ENCODE results near the gene TGFBR2. TPM values are rescaled to one million over a fixed set of nuclear protein-coding genes. Genes with fewer than 3 reads are reported as not detected.

TGFBR2 gene
- total and polyA plus RNA-seq, 2 of the 13 experiments (the other 11 are each of a cell fraction or from before 2014, with no cell fraction given), result 82.2 to 187 TPM

DNA sequence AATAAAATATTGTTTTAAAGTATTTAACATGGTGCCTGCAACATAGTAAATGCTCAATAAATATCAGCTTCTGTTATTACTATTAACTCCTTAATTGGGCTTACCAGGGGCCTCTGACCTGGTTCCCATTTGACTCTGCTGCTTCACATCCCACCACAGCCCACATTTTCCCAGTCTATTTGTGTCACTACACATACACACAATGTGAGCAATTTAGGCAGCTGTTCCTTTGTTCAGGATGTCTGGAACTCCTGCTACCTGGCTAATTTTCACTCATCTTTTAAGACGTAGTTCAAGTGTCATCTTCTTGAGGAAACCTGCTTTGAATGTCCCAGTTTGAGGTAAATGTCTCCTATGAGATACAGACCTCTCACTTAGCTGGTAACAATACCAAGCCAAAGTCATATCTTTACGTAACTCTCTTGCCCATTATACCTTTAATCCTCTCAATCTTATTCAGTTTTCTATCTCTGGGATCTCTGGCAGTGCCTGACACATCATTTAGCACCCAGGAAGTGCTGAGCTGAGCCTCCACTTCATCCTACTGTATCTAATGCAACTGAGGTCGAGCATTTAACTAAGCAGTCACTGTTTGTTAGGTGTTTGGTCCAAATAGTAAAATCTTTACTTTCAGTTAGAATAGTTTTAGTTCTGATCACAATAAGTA is 4.4 kb downstream of the TGFBR2 start:
- ATAC-seq (no peak), FAIRE-seq (peak; percentile 68), DNase-seq (ENCODE audit: low spot score) (no peak)
- Histone ChIP-seq H3K27me3 (ENCODE audit: control insufficient read depth in 1 of 2, insufficient read depth in 2 of 2, low read length in 2 of 2) (peaks cover 0 to 2% of the 10 kb centered on the region in 2 experiments; a peak in 1 of 5 replicates), H3K4me3 (replicated peaks in 1 of 3; ENCODE audit: insufficient read depth in 1 of 3, low read depth in 2 of 3, low read length in 3 of 3) (peak overlapping the region; percentile 96 to 100 (median 99)), H3K79me2 (ENCODE audit: insufficient read depth, low read length) (peaks cover 97% of the 10 kb centered on the region), H3K4me2 (ENCODE audit: low read depth, low read length) (peak overlapping the region; percentile 92), H3K4me1 (ENCODE audit: insufficient read depth, low read length) (peaks cover 54% of the 10 kb centered on the region), H2AFZ (ENCODE audit: low read length) (no peak overlapping the region), H3K9ac (ENCODE audit: insufficient read depth, low read depth, low read length) (peak overlapping the region; percentile 88), H3K36me3 (replicated peaks in 1 of 2; ENCODE audit: control insufficient read depth in 1 of 2, insufficient read depth in 2 of 2, low read length in 2 of 2) (peaks cover 7 to 43% of the 10 kb centered on the region in 2 experiments), H3K9me3 (ENCODE audit: low read length) (no peaks in the 10 kb centered on the region), H3K27ac (ENCODE audit: extremely low read length, insufficient read depth, low read length) (peak overlapping the region; percentile 67), H4K20me1 (ENCODE audit: insufficient read depth, low read length) (peaks cover 74% of the 10 kb centered on the region)
- CTCF ChIA-PET (ENCODE audit: low intra/inter-chr PET ratio, low total read pairs), result no interaction called here
- POLR2A ChIA-PET, result interaction anchor here (0.9 to 2.0 kb wide), 3 partner anchors 14 to 351 kb away, joined by 3 to 8 read pairs (median 3); no protein-coding TSS in a partner anchor
- intact Hi-C loops (cut with micrococcal nuclease; ENCODE audit: unreplicated experiment), result no loop called here
- 6% methylated on average over 3 of the region's 3 CpGs for WGBS (ENCODE audit: low lambda C conversion rate)
- in situ Hi-C loops (cut with HindIII; ENCODE audit: extremely low pct_ligation_motif_present, low pct_unique_long_range_greater_than_20kb), result no loop called here
- BruUV-seq (replicated peaks), result no TSS peak
- TF ChIP-seq, protein P1, sequence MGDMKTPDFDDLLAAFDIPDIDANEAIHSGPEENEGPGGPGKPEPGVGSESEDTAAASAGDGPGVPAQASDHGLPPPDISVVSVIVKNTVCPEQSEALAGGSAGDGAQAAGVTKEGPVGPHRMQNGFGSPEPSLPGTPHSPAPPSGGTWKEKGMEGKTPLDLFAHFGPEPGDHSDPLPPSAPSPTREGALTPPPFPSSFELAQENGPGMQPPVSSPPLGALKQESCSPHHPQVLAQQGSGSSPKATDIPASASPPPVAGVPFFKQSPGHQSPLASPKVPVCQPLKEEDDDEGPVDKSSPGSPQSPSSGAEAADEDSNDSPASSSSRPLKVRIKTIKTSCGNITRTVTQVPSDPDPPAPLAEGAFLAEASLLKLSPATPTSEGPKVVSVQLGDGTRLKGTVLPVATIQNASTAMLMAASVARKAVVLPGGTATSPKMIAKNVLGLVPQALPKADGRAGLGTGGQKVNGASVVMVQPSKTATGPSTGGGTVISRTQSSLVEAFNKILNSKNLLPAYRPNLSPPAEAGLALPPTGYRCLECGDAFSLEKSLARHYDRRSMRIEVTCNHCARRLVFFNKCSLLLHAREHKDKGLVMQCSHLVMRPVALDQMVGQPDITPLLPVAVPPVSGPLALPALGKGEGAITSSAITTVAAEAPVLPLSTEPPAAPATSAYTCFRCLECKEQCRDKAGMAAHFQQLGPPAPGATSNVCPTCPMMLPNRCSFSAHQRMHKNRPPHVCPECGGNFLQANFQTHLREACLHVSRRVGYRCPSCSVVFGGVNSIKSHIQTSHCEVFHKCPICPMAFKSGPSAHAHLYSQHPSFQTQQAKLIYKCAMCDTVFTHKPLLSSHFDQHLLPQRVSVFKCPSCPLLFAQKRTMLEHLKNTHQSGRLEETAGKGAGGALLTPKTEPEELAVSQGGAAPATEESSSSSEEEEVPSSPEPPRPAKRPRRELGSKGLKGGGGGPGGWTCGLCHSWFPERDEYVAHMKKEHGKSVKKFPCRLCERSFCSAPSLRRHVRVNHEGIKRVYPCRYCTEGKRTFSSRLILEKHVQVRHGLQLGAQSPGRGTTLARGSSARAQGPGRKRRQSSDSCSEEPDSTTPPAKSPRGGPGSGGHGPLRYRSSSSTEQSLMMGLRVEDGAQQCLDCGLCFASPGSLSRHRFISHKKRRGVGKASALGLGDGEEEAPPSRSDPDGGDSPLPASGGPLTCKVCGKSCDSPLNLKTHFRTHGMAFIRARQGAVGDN (CRISPR knock-in tag; IDR thresholded peaks at IDR 0.05), result no peak
- TF ChIP-seq CBX2 (IDR thresholded peaks at IDR 0.05; ENCODE audit: low read depth, low read length) (no peak), CBX2 (CRISPR knock-in tag; IDR thresholded peaks at IDR 0.05; ENCODE audit: low read depth) (no peak), ZBTB7B (CRISPR knock-in tag; IDR thresholded peaks at IDR 0.05) (no peak), ZFP90 (CRISPR knock-in tag; IDR thresholded peaks at IDR 0.05; ENCODE audit: borderline replicate concordance) (no peak)
- TF ChIP-seq, protein P2, sequence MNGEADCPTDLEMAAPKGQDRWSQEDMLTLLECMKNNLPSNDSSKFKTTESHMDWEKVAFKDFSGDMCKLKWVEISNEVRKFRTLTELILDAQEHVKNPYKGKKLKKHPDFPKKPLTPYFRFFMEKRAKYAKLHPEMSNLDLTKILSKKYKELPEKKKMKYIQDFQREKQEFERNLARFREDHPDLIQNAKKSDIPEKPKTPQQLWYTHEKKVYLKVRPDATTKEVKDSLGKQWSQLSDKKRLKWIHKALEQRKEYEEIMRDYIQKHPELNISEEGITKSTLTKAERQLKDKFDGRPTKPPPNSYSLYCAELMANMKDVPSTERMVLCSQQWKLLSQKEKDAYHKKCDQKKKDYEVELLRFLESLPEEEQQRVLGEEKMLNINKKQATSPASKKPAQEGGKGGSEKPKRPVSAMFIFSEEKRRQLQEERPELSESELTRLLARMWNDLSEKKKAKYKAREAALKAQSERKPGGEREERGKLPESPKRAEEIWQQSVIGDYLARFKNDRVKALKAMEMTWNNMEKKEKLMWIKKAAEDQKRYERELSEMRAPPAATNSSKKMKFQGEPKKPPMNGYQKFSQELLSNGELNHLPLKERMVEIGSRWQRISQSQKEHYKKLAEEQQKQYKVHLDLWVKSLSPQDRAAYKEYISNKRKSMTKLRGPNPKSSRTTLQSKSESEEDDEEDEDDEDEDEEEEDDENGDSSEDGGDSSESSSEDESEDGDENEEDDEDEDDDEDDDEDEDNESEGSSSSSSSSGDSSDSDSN (CRISPR knock-in tag; IDR thresholded peaks at IDR 0.05), result 0 out of 2 replicates have a peak, but pooled peaks have one; percentile 21
- TF ChIP-seq, protein P3, sequence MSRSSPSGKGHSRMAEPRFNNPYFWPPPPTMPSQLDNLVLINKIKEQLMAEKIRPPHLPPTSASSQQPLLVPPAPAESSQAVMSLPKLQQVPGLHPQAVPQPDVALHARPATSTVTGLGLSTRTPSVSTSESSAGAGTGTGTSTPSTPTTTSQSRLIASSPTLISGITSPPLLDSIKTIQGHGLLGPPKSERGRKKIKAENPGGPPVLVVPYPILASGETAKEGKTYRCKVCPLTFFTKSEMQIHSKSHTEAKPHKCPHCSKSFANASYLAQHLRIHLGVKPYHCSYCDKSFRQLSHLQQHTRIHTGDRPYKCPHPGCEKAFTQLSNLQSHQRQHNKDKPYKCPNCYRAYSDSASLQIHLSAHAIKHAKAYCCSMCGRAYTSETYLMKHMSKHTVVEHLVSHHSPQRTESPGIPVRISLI (CRISPR knock-in tag; IDR thresholded peaks at IDR 0.05; ENCODE audit: borderline replicate concordance), result no peak
- TF ChIP-seq, protein P4, sequence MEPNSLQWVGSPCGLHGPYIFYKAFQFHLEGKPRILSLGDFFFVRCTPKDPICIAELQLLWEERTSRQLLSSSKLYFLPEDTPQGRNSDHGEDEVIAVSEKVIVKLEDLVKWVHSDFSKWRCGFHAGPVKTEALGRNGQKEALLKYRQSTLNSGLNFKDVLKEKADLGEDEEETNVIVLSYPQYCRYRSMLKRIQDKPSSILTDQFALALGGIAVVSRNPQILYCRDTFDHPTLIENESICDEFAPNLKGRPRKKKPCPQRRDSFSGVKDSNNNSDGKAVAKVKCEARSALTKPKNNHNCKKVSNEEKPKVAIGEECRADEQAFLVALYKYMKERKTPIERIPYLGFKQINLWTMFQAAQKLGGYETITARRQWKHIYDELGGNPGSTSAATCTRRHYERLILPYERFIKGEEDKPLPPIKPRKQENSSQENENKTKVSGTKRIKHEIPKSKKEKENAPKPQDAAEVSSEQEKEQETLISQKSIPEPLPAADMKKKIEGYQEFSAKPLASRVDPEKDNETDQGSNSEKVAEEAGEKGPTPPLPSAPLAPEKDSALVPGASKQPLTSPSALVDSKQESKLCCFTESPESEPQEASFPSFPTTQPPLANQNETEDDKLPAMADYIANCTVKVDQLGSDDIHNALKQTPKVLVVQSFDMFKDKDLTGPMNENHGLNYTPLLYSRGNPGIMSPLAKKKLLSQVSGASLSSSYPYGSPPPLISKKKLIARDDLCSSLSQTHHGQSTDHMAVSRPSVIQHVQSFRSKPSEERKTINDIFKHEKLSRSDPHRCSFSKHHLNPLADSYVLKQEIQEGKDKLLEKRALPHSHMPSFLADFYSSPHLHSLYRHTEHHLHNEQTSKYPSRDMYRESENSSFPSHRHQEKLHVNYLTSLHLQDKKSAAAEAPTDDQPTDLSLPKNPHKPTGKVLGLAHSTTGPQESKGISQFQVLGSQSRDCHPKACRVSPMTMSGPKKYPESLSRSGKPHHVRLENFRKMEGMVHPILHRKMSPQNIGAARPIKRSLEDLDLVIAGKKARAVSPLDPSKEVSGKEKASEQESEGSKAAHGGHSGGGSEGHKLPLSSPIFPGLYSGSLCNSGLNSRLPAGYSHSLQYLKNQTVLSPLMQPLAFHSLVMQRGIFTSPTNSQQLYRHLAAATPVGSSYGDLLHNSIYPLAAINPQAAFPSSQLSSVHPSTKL (CRISPR knock-in tag; IDR thresholded peaks at IDR 0.05), result no peak

Measured in HepG2 (cell line).